GM21576 (cell line): ENCODE data around the gene CLDN18.
A peak's percentile ranks its signal among the peaks of the same experiment; 100 is the strongest.

ENCODE experiments used
- ATAC-seq: cut with Tn5 transposase; IDR thresholded peaks from one replicate; pipeline ENCODE4 v1.9.1; 2021; ENCODE audit warnings: mild to moderate bottlenecking, moderate library complexity; ENCODE audit not compliant: unreplicated experiment

Gene CLDN18

DNA sequence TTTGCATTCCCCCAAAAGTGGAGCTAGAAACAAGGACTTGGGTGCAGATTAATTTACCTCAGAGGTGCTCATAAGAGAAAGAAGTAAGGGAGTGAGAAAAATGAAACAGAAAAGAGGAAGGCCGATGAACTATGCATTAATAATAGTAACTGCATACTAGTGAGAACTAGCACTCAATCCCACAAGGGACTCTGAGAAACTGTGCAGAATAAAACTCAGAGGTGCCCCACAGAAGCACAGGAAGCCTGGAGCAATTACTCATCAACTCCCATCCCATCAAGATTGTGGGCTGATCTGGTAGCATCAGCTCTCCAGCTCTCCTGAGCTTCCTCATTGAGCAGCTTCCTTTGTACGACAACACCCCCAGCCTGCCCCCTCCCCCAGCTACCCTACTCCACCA is 50.8 kb downstream of the CLDN18 start:
- no peak for ATAC-seq

DNA sequence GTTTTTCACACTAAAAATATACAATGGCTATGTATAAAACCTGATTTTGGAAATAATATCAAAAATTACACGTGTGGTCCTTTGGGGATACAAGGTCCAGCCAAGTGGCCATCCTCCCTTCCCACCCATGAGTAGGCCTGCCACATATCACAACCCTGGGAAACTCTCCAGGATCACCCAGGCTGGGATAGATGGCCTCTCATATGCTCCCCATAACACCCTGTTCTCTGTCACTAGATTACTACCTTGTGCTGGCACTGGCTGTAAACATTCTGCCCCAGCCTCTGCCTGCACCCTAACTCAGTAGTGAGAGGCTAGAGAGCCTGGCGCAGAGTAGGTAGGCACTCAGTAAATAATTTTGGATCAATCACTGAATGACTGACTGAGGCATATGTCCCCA is 52.1 kb downstream of the CLDN18 start:
- ATAC-seq, result no peak

DNA sequence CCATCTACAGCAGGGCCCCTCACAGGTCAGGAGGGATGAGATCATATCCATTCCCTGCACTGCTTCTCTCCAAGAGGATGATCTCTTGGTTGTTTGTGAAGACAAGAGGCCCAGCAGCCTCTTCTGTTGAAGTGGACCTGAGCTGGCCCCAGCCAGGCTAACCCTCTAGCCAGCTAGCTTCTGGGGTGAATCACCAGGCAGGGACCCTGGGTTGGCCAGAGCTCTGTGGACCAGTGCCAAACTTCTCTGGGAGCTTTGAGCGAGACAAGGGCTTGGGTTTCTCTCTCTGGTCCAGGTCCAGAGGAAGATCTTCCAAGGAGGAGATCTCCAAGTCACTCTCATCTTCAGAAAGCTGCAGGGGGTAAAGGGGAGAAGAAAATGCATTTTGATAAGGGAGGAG is 52.7 kb downstream of the CLDN18 start:
- ATAC-seq, result no peak

DNA sequence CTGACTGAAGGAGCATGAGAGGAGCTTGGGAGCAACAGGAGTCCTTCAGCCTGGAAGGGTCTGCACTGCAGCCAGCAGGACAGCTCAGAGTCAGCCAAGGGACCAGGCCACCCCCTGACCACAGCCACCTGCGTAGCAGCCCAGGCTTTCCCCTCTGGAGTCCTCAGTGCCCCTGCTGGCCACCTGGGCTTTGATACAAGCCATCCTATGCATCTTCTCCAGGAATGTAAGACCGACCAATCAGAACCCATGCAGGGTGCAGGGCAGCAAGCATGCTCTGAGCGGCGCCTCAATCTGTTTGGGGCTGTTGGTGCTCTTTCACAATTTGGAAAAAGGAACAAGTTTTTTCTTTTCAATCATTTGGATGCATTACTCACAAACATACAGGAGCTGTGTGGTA is 53.5 kb downstream of the CLDN18 start:
- no peak for ATAC-seq

DNA sequence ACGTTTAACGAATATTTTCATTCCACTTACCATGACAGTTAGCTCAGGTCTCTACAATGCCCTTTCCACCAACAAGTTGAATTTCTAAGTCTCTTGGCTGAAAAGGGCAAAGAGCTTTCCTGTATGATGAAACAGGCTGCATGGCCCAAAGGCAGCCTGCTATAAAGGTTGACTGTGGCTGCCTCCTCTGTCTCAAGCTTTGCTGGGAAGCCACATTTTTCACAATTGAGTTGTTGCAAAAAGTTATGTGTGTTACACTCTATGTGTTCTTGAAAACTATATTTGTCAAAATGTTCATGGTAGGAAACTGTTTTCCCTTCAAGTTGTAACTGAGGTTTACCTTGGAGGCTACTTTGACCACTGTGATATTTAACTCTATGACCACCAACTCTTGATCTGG is 56.0 kb downstream of the CLDN18 start:
- no peak for ATAC-seq

DNA sequence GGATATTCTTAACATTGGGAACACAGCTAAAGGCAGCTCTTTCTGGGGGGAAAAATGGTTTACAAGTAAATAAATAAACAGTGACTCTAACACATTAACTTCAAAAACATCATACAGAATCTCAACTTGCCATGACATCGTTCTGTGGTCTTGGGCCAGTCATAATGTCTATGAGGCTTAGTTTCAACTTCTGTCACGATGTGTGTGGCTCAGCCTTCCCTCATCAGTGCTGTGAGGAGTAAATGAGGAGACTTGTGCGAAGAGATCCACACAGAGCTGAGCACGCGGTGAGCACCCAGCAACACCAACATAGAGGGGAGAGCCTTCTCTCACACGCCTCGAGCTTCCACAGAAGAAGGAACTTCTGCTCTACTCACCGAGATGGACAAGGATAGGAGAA is 56.4 kb downstream of the CLDN18 start:
- peak; percentile 76 for ATAC-seq

DNA sequence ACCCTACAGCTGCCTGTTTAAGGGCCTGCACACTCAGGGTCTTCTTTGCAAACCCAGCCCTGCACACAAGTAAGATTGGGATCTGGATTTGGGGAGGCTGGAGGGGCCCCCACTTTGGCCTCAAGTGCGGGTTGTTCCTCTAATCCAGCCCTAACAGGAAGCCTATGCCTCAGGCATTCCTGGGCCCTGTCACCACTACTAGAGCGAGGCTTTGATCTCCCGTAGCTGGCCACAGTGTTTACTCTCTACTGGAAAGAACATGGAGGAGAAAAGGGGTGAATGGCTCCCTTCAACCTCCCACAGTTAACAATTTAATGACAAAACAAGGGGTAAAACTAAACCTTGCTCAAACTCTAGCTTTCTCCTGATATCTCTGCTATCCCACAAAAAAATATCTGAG is 57.0 kb downstream of the CLDN18 start:
- ATAC-seq, result no peak

DNA sequence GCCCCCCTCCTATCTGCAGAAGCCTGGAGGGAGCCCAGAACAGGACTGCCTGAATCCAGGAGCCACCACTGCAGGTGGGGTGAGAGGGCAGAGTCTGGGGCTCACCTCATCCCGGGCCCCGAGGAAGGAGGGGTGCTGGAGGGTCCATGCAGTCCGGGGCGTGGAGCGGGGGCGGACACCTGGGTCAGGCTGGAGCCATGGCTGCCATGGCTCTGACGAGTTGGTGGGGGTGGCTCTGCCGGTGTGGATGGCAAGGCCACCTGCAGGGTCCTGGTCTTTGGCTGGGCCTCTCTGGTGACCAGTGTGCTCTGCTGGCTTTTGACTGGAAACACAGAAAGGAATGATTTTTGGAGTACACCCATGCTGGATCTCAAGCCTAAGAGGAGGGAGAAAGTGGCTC is 58.1 kb downstream of the CLDN18 start:
- no peak for ATAC-seq

DNA sequence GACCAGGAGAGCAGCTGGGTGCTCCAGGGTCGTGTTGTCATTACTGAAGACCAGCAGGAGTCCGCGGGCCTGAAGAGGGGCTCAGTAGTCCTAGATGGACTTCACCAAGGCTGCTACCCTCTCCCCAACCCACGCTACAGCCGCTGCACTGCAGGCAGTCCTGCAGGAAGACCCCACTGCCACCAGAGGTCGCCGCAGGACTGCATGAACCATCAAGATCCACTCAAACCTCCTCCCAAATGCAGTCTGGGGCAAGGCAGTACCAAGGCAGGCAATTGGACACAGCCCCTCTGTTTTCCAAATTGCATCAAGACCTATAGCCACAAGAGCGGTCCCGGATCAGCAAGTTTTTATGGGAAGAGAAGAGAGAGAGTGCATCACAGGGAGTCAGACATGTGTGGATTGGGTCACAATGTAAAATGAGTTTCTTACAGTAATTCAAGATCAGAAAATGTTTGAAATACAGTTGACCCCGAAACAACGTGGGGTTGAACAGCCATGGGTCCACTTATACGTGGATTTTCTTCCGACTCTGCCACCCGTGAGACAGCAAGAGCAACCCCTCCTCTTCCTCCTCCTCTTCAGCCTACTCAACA is 58.7 kb downstream of the CLDN18 start:
- peak; percentile 78 for ATAC-seq

DNA sequence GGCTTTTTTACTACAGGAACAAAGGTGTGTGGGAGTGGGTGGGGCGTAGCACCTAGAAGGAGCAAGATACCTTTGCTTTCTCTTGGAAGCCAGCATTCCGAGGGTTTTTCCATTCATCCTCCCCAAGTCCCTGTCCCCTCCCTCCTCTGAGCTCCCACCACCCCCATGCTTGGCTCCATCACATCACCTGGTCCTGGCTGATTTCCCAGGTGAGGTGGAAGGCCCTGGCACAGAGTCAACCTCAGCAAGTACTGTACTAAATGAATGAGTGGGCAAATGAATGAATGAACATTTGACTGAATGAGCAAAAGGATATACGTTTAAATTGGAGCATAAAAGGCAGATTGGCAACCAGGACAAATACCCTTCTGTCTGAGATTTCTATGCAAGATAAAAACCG is 60.0 kb downstream of the CLDN18 start:
- no peak for ATAC-seq

DNA sequence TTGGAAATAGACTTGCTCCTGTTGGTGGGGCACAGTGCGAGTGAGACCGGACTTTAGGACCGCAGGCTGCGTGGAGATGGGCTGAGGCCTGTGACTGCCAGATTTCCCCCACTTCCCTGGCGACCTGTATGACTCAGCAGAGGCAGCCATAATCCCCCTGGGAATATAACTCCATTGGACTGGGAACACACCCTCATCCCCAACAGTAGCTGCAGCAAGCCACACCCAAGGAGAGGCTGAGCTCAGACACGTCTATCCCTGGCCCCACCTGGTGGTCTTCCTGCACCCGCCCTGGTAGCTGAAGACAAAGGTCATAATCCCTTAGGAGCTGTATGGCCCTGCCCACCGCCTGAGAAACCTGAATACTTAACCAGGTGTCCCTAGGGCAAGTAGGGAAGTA is 62.8 kb downstream of the CLDN18 start:
- no peak for ATAC-seq

DNA sequence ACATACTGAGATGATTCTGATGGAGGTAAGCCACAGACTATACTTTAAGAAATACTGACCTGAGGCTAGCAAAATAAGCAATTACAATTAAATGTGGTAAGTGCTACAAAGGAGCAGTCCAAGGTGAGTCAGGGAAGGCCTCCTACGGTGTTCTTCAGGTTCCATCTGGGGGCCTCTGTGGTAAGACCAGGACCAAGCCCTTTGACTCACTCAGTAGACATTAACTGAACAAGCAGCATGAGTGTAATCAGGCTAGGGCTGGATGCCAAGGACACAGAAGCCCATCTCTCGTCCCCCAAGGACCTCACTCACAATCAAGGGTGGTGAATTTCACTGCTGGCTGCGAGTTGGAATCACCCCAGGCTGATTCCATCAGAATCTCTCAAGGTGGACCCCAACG is 68.1 kb downstream of the CLDN18 start:
- ATAC-seq, result no peak

DNA sequence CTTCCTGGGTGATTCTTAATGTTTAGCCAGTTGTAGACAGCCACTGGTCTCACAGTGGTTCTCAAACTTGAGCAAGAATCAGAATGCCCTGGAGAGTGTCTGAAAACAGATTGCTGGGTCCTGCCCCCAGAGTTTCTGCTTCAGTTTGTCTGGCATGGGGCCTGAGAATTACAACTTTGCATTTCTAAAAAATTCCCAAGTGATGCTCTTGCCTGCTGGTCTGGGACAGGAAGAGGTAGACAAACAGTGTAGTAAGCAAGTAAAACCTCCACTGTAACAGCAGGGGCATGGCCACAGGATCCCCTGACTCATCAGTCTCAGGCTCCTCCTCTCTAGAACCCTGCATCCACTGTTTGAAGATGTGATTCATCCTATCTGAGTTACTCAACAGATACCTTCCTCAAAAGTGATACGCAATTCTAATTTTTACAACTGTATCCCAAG is 69.0 kb downstream of the CLDN18 start:
- no peak for ATAC-seq

DNA sequence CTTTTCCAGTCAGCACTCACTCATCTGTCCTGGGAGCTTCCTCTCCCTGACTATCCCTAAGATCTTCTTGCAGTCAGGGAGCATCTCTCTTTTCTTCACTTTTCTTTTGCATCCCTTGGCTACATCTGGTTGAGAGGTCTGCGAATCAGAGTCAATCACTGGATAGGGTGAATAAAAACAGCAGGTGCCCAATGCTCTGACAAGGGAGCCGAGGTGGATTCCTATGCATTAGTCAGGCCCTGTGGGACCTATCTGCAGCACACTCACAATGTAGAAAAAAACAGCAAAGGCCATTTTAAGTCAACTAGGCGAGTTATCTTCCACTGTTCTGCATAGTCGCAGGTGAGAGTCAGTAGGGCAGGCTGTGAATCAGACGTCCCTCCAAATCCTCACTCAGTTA is 69.9 kb downstream of the CLDN18 start:
- no peak for ATAC-seq

DNA sequence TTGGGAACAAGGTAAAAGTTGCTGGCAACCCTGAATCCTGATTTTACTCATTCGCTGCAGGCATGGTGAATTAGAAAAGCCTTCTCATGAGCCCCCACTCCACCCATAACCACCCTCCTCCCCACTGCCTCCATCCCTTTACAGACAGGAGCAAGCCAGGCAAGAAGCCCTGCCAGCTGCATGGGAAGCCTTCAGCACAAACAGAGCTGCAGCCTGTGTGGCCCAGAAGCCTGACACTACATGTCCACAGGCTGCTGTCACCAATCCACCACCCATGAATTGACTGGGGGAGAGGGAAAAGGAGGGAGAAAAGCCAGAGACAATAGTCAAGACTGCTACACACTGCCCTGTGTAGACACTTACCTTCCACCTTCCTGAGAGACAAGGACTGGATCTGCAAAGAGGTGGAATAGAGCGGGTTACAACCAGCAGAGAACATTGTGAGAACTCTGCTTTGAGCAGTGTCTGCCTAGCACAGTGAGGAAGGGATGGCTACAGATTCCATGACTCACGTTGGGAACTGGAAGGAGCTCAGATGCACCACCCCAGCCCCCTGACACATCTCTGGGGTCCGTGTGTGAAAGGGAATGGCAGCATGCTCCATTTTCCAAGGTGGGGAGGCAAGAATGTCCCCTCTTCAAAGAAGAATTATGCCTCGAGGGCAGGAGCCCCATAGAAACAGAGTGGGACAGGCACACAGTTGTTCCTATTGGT is 71.6 kb downstream of the CLDN18 start:
- no peak for ATAC-seq

DNA sequence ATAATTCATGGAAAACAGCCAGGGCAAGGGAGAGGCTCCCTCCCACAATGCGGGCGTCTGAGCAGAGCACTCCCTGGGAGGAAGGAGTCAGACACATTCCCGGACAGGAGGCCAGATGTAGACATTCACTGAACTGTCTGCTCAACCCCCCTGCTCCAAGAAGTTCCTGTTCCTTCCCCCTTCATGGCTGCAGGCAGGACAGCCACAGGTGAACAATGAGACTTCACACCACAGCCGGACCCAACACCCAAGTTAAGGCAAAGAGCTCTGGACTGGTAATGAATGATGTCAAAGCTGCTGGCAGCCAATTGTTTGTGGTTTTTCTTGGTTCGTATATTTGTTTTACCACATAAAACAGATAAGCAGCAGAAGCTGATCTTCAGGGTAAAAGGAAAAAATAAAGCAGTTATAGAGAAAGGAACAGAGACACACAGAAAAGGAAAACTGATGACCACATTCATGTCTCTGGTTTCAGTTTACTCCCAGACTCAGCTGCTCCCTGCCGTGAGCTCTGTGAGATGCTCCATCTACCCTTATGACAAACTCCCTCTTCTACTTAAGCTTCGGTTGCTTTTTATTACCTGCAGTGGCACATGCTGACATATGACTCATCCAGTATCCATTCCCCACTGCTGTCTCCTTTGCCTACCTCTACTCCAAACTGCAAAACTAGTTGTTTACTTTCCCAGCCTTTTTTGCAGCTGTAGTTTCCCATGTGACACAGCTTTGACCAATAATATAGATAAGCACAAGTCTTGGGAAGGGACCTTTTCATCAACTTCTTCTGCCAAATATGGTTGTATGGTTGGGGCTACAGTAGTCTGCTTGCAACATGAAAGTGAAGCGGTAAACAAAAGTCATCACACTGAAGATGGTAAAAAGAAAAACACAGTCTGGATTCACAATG is 72.4 kb downstream of the CLDN18 start:
- ATAC-seq, result no peak

DNA sequence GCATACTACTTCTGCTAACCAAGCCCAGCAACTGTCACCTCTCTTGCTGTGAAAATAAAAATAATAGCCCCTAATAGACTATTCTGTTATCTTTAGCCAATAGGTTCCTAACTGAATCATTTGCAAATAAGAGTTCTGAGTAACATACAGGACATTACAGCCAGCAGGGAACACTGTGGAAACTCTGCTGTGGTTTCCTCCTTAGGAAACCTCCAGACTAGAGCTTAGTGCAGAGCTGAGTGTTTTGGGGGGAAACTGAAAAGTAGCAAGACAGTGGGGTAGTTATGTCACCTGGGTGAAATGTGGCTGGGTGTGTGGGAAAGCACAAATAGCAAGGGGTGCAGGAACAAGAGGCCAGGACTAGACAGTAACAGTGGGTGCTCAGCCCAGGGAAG is 73.0 kb downstream of the CLDN18 start:
- no peak for ATAC-seq
